Neural cell (in vitro differentiated cells): Measurements from ENCODE around the gene ILDR2. TPM values are rescaled to one million over a fixed set of nuclear protein-coding genes. Genes with fewer than 3 reads are reported as not detected.

ENCODE experiments used
- H2AFZ ChIP-seq: fragments of 200-600, 300-800 bp; sonication (generic), shearing (Covaris generic); 2 replicates; pipeline ENCODE4 v1.6.0; 2014; ENCODE audit warnings: low read depth, mild to moderate bottlenecking, antibody characterized with exemption, low read length, moderate library complexity
- H3F3A ChIP-seq: fragments of 200-600 bp; shearing (Covaris generic); 2 replicates; pipeline ENCODE4 v1.6.1; 2016; ENCODE audit warnings: mild to moderate bottlenecking, moderate library complexity, mixed read lengths, antibody characterized with exemption, low read length; ENCODE audit not compliant: insufficient read depth, poor library complexity, severe bottlenecking
- H3K27ac ChIP-seq: fragments of 200-600, 300-800 bp; sonication (generic), shearing (Covaris generic); 2 replicates; pipeline ENCODE4 v1.5.1; 2014; ENCODE audit warnings: mild to moderate bottlenecking, low read length, moderate library complexity
- H3K27me3 ChIP-seq: fragments of 300-800, 200-600 bp; sonication (generic), shearing (Covaris generic); 2 replicates; pipeline ENCODE4 v1.6.0; 2014; ENCODE audit warnings: mild to moderate bottlenecking, low read depth, low read length, moderate library complexity; ENCODE audit not compliant: insufficient read depth
- H3K36me3 ChIP-seq: fragments of 300-800, 200-600 bp; sonication (generic), shearing (Covaris generic); 2 replicates; pipeline ENCODE4 v1.5.1; 2014; ENCODE audit warnings: mild to moderate bottlenecking, antibody characterized with exemption, low read length, moderate library complexity; ENCODE audit not compliant: insufficient read depth
- H3K4me2 ChIP-seq: fragments of 300-800, 200-600 bp; sonication (generic), shearing (Covaris generic); 2 replicates; pipeline ENCODE4 v1.6.0; 2014; ENCODE audit warnings: mild to moderate bottlenecking, low read length
- H3K4me3 ChIP-seq: fragments of 300-800, 200-600 bp; sonication (generic), shearing (Covaris generic); 2 replicates; pipeline ENCODE4 v1.5.1; 2014; ENCODE audit warnings: mild to moderate bottlenecking, low read length, moderate library complexity
- H3K79me2 ChIP-seq: fragments of 200-600 bp; shearing (Covaris generic); replicated peaks from 2 replicates; pipeline ENCODE4 v1.6.0; 2014; ENCODE audit warnings: mild to moderate bottlenecking, low read length, moderate library complexity; ENCODE audit not compliant: insufficient read depth
- H3K9ac ChIP-seq: fragments of 300-800, 200-600 bp; sonication (generic), shearing (Covaris generic); 2 replicates; pipeline ENCODE4 v1.6.1; 2016; ENCODE audit warnings: mild to moderate bottlenecking, low read length, mixed read lengths
- H3K9me2 ChIP-seq: fragments of 200-600 bp; shearing (Covaris generic); 2 replicates; pipeline ENCODE4 v1.6.1; 2016; ENCODE audit warnings: mild to moderate bottlenecking, low read length, mixed read lengths; ENCODE audit not compliant: insufficient read depth
- H3K9me3 ChIP-seq: fragments of 200-600, 300-800 bp; sonication (generic), shearing (Covaris generic); 2 replicates; pipeline ENCODE4 v1.6.1; 2016; ENCODE audit warnings: mild to moderate bottlenecking, mixed run types, low read length, moderate library complexity, mixed read lengths
- H4K20me1 ChIP-seq: fragments of 200-600 bp; shearing (Covaris generic); 2 replicates; pipeline ENCODE4 v1.6.1; 2016; ENCODE audit warnings: mild to moderate bottlenecking, mixed run types; ENCODE audit not compliant: insufficient read depth
- CTCF ChIP-seq: fragments of 450-650 bp; IDR thresholded peaks from 2 replicates; pipeline ENCODE4 v1.5.1; 2014; ENCODE audit warnings: antibody characterized with exemption, mild to moderate bottlenecking, moderate library complexity; ENCODE audit not compliant: poor library complexity, severe bottlenecking
- EP300 ChIP-seq: fragments of 450-650 bp; conservative IDR thresholded peaks from 2 replicates; pipeline ENCODE4 v1.6.1; 2014; ENCODE audit warnings: antibody characterized with exemption, mild to moderate bottlenecking, moderate library complexity; ENCODE audit not compliant: poor library complexity, severe bottlenecking
- EZH2 ChIP-seq: fragments of 200-600, 300-800 bp; shearing (Covaris generic), sonication (generic); IDR thresholded peaks from 2 replicates; pipeline ENCODE4 v1.6.1; 2014; ENCODE audit warnings: antibody characterized with exemption, low read length, borderline replicate concordance, mild to moderate bottlenecking; ENCODE audit not compliant: insufficient read depth, poor library complexity, severe bottlenecking
- MXI1 ChIP-seq: fragments of 450-650 bp; conservative IDR thresholded peaks from 2 replicates; pipeline ENCODE4 v1.6.1; 2014; ENCODE audit warnings: antibody characterized with exemption, mild to moderate bottlenecking; ENCODE audit not compliant: poor library complexity, severe bottlenecking
- POLR2AphosphoS5 ChIP-seq: IDR thresholded peaks from 2 replicates; pipeline ENCODE4 v1.6.1; 2012
- RAD21 ChIP-seq: fragments of 450-650 bp; conservative IDR thresholded peaks from 2 replicates; pipeline ENCODE4 v1.6.1; 2014; ENCODE audit warnings: antibody characterized with exemption, mild to moderate bottlenecking, moderate library complexity
- REST ChIP-seq: IDR thresholded peaks from 2 replicates; pipeline ENCODE4 v1.6.1; 2012; ENCODE audit warnings: borderline replicate concordance
- SMC3 ChIP-seq: fragments of 450-650 bp; conservative IDR thresholded peaks from 2 replicates; pipeline ENCODE4 v1.6.1; 2014; ENCODE audit warnings: antibody characterized with exemption, mild to moderate bottlenecking, moderate library complexity; ENCODE audit not compliant: poor library complexity
- TAF1 ChIP-seq: IDR thresholded peaks from 2 replicates; pipeline ENCODE4 v1.6.1; 2012; ENCODE audit warnings: low read depth
- polyA plus RNA-seq: library from polyadenylated mRNA; depleted of rRNA; stranded (reverse); fragments of >200 nt; gene quantifications from 2 replicates; pipeline ENCODE4 v1.2.3, GENCODE V29; 2014

Gene ILDR2
- polyA plus RNA-seq, 1 donor from 2014 or later: 6.8 TPM

GRCh38 chr1:166988974-166989515, 13.7 kb upstream of the ILDR2 start, which contains the start of gene MAEL:
Gene MAEL, plus strand, starts transcription at chr1:166989280. Its CDS starts 73 bp downstream, at chr1:166989353.
- Histone ChIP-seq H4K20me1 (no peaks in the 10 kb centered on the region), H3K27ac (no peak within 1 kb of the TSS), H3F3A (no peaks in the 10 kb centered on the region), H3K4me2 (no peak within 1 kb of the TSS), H3K9ac (no peak within 1 kb of the TSS), H3K9me2 (no peaks in the 10 kb centered on the region), H3K36me3 (no peaks in the 10 kb centered on the region), H3K4me3 (no peak within 1 kb of the TSS), H3K27me3 (no peaks in the 10 kb centered on the region), H2AFZ (no peak within 1 kb of the TSS), H3K9me3 (no peaks in the 10 kb centered on the region), H3K79me2 (no peaks in the 10 kb centered on the region)
- TF ChIP-seq POLR2AphosphoS5: no peak
- no peak for TF ChIP-seq REST
- TF ChIP-seq EZH2: no peak
- TF ChIP-seq TAF1: no peak
- TF ChIP-seq MXI1: no peak
- TF ChIP-seq EP300: no peak
- no peak for TF ChIP-seq SMC3
- no peak for TF ChIP-seq RAD21
- TF ChIP-seq CTCF: no peak

- H3K36me3 ChIP-seq: no peaks in the 10 kb centered on the region
- no peak overlapping the region for H3K4me2 ChIP-seq
- no peaks in the 10 kb centered on the region for H3K9me3 ChIP-seq
These were observed 6.2 kb upstream of the ILDR2 start for GRCh38 chr1:166981589-166981988.

More at GRCh38 chr1:166981589-166981988, 6.2 kb upstream of the ILDR2 start:
- TF ChIP-seq EP300: no peak
- TF ChIP-seq TAF1: no peak
- TF ChIP-seq RAD21: no peak
- TF ChIP-seq MXI1: no peak
- no peak for TF ChIP-seq POLR2AphosphoS5
- TF ChIP-seq REST: no peak
- Histone ChIP-seq H3K79me2 (no peaks in the 10 kb centered on the region), H3F3A (no peaks in the 10 kb centered on the region), H3K9ac (no peak overlapping the region), H3K4me3 (no peak overlapping the region), H4K20me1 (no peaks in the 10 kb centered on the region), H2AFZ (no peak overlapping the region), H3K27ac (no peak overlapping the region), H3K27me3 (peaks cover 3% of the 10 kb centered on the region), H3K9me2 (no peaks in the 10 kb centered on the region)
